Vagina (tissue), 2 donors: ENCODE data around the gene GRM8. TPM values are rescaled to one million over a fixed set of nuclear protein-coding genes. Genes with fewer than 3 reads are reported as not detected.

ENCODE experiments used
- DNase-seq, 2 donors: peaks; one replicate each; pipeline ENCODE4 v3.0.0-alpha.2; 2017; ENCODE audit errors: extremely low spot score in 2 of 2
- H3K27ac ChIP-seq: fragments of 200-600 bp; sonication (generic); one replicate; pipeline ENCODE4 v1.5.1; 2019
- H3K27me3 ChIP-seq: fragments of 200-600 bp; sonication (generic); one replicate; pipeline ENCODE4 v1.5.1; 2019
- H3K36me3 ChIP-seq, 2 donors: fragments of 200-600 bp; sonication (generic); one replicate each; pipeline ENCODE4 v1.5.1; 2017 to 2019
- H3K4me1 ChIP-seq: fragments of 200-600 bp; sonication (generic); one replicate; pipeline ENCODE4 v1.5.1; 2019
- H3K4me3 ChIP-seq, 2 donors: fragments of 200-600 bp; sonication (generic); 1 replicate in 1 of 2; 2 replicates in 1 of 2; pipeline ENCODE4 v1.5.1; 2016 to 2019
- H3K9me3 ChIP-seq: fragments of 200-600 bp; sonication (generic); one replicate; pipeline ENCODE4 v1.5.1; 2019
- CTCF ChIP-seq, 3 experiments: fragments of 450-650 bp in 2 of 3; fragments of 200-600 bp in 1 of 3; sonication (generic) in 1 of 3; IDR thresholded peaks; one replicate each; pipeline ENCODE4 v1.5.1; 2017 to 2019; ENCODE audit warnings: antibody characterized with exemption in 3 of 3, mild to moderate bottlenecking in 2 of 3, moderate library complexity in 2 of 3
- POLR2A ChIP-seq, 2 donors: fragments of 450-650 bp; IDR thresholded peaks; one replicate each; pipeline ENCODE4 v1.6.1; 2017; ENCODE audit warnings: antibody characterized with exemption in 2 of 2, mild to moderate bottlenecking in 2 of 2, moderate library complexity in 2 of 2
- POLR2AphosphoS5 ChIP-seq, 2 donors: sonication (generic); formaldehyde crosslinking; IDR thresholded peaks; one replicate each; pipeline ENCODE4 v1.9.0; 2017; ENCODE audit warnings: antibody characterized with exemption in 2 of 2, mild to moderate bottlenecking in 2 of 2, low read depth in 1 of 2; ENCODE audit not compliant: insufficient read depth in 1 of 2
- intact Hi-C: fragments of 100-400 bp; cut with DNase I; formaldehyde crosslinking; loops from one replicate; pipeline ENCODE4 v1.15.1; 2023
- total RNA-seq: library from RNA; depleted of rRNA; stranded (reverse); fragments of >200 nt; gene quantifications from one replicate; pipeline ENCODE4 v1.2.3, GENCODE V29; 2016

The GRM8 gene
- total RNA-seq, result not detected

GRCh38 chr7:127252778-127253280 lies at the start of gene GRM8:
TSS of gene GRM8 (minus strand) at chr7:127252941.
- H3K27ac ChIP-seq, result no peak within 1 kb of the TSS

GRCh38 chr7:127290801-127291361 lies 38.1 kb upstream of the GRM8 start:
- Histone ChIP-seq H3K27me3 (no peaks in the 10 kb centered on the region), H3K9me3 (no peaks in the 10 kb centered on the region), H3K36me3 (no peaks in the 10 kb centered on the region), H3K27ac (no peak overlapping the region), H3K4me1 (no peaks in the 10 kb centered on the region), H3K4me3 (no peak overlapping the region)
- TF ChIP-seq POLR2AphosphoS5 (IDR thresholded peaks at IDR 0.05; ENCODE audit: insufficient read depth in 1 of 2, low read depth in 1 of 2) (no peak), CTCF (IDR thresholded peaks at IDR 0.05) (no peak), POLR2A (IDR thresholded peaks at IDR 0.05) (no peak)
- intact Hi-C loops, result no loop called here
- no peak for DNase-seq

More at GRCh38 chr7:127252778-127253280, at the start of gene GRM8:
- H3K4me3 ChIP-seq, result peak within 1 kb of the TSS; percentile 67 to 70
- no peaks in the 10 kb centered on the region for H3K36me3 ChIP-seq
- H3K9me3 ChIP-seq, result no peaks in the 10 kb centered on the region
- no peaks in the 10 kb centered on the region for H3K27me3 ChIP-seq
- intact Hi-C loops, result loop anchor here (5.0 kb wide), 1 partner anchor 446 kb away; no protein-coding TSS in a partner anchor
- no peak for TF ChIP-seq POLR2AphosphoS5 (IDR thresholded peaks at IDR 0.05; ENCODE audit: insufficient read depth in 1 of 2, low read depth in 1 of 2)
- no peak for TF ChIP-seq POLR2A (IDR thresholded peaks at IDR 0.05)
- no peak for TF ChIP-seq CTCF (IDR thresholded peaks at IDR 0.05)
- DNase-seq, result no peak
- H3K4me1 ChIP-seq, result peaks cover 19% of the 10 kb centered on the region

DNA sequence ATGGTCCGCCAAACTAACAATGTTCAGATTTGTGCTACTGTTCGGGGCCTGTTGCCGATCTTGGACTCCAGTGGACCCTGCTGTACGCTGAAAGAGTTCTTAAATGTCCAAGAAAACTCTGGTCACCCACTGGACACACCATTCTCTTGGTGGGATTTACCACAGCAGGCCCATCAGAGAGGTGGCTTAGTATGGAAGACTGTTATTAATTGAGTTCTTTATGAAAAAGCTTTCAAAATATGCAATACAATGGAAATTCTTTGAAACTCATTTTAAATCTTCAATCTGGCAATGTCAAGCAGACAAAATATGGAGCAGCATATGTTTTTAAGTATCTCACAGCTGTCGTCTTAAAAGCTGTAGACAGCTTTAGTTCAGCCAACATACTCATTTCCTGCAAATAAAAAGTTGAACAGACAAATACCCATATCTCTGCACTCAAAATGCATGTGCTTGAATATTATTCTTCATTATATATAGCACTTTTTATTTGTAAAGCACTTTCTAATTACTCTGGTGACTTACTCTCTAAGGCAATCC lies 37.4 kb upstream of the GRM8 start:
- H3K9me3 ChIP-seq, result no peaks in the 10 kb centered on the region
- no peak overlapping the region for H3K27ac ChIP-seq
- intact Hi-C loops, result no loop called here
- DNase-seq, result no peak
- H3K4me3 ChIP-seq, result no peak overlapping the region
- no peaks in the 10 kb centered on the region for H3K4me1 ChIP-seq
- no peaks in the 10 kb centered on the region for H3K36me3 ChIP-seq
- no peak for TF ChIP-seq CTCF (IDR thresholded peaks at IDR 0.05)
- no peak for TF ChIP-seq POLR2A (IDR thresholded peaks at IDR 0.05)
- TF ChIP-seq POLR2AphosphoS5 (IDR thresholded peaks at IDR 0.05; ENCODE audit: insufficient read depth in 1 of 2, low read depth in 1 of 2), result no peak
- no peaks in the 10 kb centered on the region for H3K27me3 ChIP-seq

DNA sequence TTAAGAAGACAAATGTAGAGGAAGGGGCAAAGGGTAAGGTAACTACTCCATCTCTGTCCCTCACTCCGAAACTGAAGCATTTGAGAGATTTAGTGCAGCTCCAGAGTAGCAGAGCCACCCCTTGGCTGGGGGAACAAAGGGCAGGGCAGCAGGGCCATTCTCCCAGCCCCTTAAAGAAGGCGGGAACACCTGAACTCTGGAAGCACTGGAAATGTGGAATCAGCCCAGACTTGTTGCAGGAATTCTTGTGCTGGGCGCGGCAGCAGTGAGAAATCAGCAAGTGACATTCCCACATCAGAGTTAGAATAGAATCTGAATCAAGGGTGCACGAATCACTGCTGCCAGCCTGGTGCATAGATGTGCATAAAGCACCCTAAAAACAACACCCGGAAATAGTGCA lies 34.4 kb upstream of the GRM8 start:
- intact Hi-C loops, result no loop called here
- Histone ChIP-seq H3K4me3 (no peak overlapping the region), H3K9me3 (no peaks in the 10 kb centered on the region), H3K4me1 (no peaks in the 10 kb centered on the region), H3K27me3 (no peaks in the 10 kb centered on the region), H3K27ac (no peak overlapping the region), H3K36me3 (no peaks in the 10 kb centered on the region)
- no peak for DNase-seq
- TF ChIP-seq CTCF (IDR thresholded peaks at IDR 0.05) (no peak), POLR2A (IDR thresholded peaks at IDR 0.05) (no peak), POLR2AphosphoS5 (IDR thresholded peaks at IDR 0.05; ENCODE audit: insufficient read depth in 1 of 2, low read depth in 1 of 2) (no peak)

DNA sequence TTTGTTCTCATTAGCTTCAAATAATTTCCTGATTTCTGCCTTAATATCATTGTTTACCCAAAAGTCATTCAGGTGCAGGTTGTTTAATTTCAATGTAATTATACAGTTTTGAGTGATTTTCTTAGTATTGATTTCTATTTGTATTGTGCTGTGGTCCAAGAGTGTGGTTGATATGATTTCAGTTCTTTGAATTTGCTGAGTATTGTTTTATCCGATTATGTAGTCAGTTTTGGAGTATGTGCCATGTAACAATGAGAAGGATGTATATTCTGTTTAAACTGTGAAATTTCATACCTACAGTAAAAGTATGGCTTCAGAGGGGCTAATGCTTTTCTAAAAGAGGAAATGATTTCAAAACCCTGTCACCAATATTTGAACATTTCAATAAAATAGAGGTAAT lies 17.4 kb upstream of the GRM8 start:
- H3K4me3 ChIP-seq, result no peak overlapping the region
- intact Hi-C loops, result no loop called here
- no peaks in the 10 kb centered on the region for H3K27me3 ChIP-seq
- no peak for DNase-seq
- no peaks in the 10 kb centered on the region for H3K4me1 ChIP-seq
- H3K36me3 ChIP-seq, result no peaks in the 10 kb centered on the region
- no peak for TF ChIP-seq POLR2A (IDR thresholded peaks at IDR 0.05)
- no peak for TF ChIP-seq CTCF (IDR thresholded peaks at IDR 0.05)
- no peak for TF ChIP-seq POLR2AphosphoS5 (IDR thresholded peaks at IDR 0.05; ENCODE audit: insufficient read depth in 1 of 2, low read depth in 1 of 2)
- no peak overlapping the region for H3K27ac ChIP-seq
- no peaks in the 10 kb centered on the region for H3K9me3 ChIP-seq
